Vagina (tissue), 2 donors: ENCODE results near the gene ATP2A3.

ENCODE experiments used
- POLR2A ChIP-seq, 2 donors: fragments of 450-650 bp; IDR thresholded peaks; one replicate each; pipeline ENCODE4 v1.6.1; 2017; ENCODE audit warnings: antibody characterized with exemption in 2 of 2, mild to moderate bottlenecking in 2 of 2, moderate library complexity in 2 of 2
- POLR2AphosphoS5 ChIP-seq, 2 donors: sonication (generic); formaldehyde crosslinking; IDR thresholded peaks; one replicate each; pipeline ENCODE4 v1.9.0; 2017; ENCODE audit warnings: antibody characterized with exemption in 2 of 2, mild to moderate bottlenecking in 2 of 2, low read depth in 1 of 2; ENCODE audit not compliant: insufficient read depth in 1 of 2
- TF ChIP-seq, protein P1 (sequence below), 3 experiments: fragments of 450-650 bp in 2 of 3; fragments of 200-600 bp in 1 of 3; sonication (generic) in 1 of 3; IDR thresholded peaks; one replicate each; pipeline ENCODE4 v1.5.1; 2017 to 2019; ENCODE audit warnings: antibody characterized with exemption in 3 of 3, mild to moderate bottlenecking in 2 of 3, moderate library complexity in 2 of 3

DNA sequence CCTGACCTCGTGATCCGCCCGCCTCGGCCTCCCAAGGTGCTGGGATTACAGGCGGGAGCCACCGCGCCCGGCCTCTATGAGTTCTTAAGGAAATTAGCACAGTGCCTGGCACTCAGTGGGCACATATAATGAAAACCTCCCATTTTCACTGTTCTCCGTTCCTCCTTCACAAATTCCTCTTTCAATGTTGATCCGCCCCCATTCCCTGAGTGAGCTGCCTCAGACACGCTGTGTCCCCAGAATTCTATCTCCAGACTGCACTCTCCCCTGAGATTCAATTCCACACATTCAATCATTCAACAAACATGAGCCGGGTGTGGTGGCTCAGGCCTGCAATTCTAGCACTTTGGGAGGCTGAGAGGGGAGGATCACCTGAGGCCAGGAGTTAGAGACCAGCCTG is 55.0 kb downstream of the ATP2A3 start:
- TF ChIP-seq, protein P1, sequence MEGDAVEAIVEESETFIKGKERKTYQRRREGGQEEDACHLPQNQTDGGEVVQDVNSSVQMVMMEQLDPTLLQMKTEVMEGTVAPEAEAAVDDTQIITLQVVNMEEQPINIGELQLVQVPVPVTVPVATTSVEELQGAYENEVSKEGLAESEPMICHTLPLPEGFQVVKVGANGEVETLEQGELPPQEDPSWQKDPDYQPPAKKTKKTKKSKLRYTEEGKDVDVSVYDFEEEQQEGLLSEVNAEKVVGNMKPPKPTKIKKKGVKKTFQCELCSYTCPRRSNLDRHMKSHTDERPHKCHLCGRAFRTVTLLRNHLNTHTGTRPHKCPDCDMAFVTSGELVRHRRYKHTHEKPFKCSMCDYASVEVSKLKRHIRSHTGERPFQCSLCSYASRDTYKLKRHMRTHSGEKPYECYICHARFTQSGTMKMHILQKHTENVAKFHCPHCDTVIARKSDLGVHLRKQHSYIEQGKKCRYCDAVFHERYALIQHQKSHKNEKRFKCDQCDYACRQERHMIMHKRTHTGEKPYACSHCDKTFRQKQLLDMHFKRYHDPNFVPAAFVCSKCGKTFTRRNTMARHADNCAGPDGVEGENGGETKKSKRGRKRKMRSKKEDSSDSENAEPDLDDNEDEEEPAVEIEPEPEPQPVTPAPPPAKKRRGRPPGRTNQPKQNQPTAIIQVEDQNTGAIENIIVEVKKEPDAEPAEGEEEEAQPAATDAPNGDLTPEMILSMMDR (IDR thresholded peaks at IDR 0.05) = no peak
- TF ChIP-seq POLR2AphosphoS5 (IDR thresholded peaks at IDR 0.05; ENCODE audit: insufficient read depth in 1 of 2, low read depth in 1 of 2) = no peak
- TF ChIP-seq POLR2A (IDR thresholded peaks at IDR 0.05) = no peak
